LNCAP (cell line): Measurements from ENCODE around the gene TRAPPC4.

Experiments
- TF ChIP-seq, protein P1 (sequence below): fragments of 450-650 bp; IDR thresholded peaks from 2 replicates; pipeline ENCODE4 v1.5.1; 2017; ENCODE audit warnings: mild to moderate bottlenecking

The TRAPPC4 gene

DNA sequence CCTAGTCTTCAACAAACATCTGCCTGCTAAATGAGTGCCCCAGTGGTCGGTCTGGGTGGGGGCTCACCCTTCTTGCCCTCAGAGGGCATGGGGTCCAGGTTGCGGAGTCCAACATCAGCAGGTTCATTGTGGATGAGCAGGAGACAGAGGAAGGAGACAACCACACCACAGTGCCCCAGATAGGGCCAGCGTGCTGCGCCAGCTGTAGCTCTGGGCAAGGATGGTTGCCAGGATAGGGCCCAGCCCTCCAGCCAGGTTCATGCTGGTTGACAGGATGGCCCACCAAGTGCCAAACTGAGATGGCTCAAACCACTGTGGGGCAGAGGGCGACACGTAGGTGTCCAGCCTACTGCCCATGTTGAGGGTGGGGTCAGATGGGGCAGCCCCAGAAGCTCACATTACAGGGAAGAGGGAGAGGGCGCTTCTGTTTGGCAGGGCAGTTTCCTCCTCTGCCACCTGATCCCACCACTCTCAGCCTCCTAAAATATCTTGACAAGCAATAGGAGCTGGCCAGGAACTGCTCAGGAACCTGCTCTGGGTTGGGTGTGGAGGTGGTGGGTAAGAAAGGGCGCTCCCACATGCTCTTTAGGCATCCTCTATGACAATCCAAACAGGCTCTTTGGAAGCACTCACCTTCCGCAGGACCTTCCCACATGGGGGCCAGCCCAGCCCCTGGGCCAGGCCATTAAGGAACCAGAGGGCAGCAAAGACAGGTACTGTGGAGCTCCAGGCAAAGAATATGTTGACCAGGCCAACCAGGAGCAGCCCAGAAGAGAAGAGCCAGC is 9.2 kb downstream of the TRAPPC4 start:
- TF ChIP-seq, protein P1, sequence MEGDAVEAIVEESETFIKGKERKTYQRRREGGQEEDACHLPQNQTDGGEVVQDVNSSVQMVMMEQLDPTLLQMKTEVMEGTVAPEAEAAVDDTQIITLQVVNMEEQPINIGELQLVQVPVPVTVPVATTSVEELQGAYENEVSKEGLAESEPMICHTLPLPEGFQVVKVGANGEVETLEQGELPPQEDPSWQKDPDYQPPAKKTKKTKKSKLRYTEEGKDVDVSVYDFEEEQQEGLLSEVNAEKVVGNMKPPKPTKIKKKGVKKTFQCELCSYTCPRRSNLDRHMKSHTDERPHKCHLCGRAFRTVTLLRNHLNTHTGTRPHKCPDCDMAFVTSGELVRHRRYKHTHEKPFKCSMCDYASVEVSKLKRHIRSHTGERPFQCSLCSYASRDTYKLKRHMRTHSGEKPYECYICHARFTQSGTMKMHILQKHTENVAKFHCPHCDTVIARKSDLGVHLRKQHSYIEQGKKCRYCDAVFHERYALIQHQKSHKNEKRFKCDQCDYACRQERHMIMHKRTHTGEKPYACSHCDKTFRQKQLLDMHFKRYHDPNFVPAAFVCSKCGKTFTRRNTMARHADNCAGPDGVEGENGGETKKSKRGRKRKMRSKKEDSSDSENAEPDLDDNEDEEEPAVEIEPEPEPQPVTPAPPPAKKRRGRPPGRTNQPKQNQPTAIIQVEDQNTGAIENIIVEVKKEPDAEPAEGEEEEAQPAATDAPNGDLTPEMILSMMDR: no peak

DNA sequence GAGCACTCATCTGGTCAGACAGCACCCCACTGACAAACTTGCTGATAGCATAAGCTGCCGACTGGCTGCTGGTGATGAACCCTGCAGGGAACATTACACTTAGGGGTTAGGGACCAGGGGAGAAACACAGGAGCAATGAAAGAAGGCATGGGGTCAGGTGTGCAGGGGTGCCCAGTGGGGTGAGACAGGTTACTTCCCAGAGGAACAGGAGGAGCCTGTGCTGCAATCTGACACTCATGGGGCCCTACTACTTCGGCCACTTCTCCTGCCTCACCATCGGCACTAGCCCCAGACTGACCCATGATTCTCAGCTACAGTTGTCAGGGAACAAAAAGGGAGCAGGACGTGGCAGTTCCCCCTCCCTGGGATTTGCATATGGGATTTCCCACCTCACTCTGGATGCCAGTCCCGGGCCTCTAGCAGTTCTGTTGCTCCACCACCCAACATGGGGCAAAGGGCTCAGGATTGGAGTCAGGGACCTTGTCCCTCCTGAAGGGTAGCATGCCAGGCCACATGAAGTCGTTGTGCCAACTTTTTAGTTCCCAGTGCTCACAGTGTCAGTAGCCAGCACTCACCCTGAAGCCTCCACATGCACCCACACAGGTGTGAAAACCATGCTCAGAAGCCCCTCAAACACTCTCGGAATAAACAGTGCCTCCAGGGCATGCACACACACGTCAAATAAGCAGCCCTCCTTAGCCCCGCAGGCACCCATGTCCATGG is 9.9 kb downstream of the TRAPPC4 start:
- TF ChIP-seq, protein P1: no peak

DNA sequence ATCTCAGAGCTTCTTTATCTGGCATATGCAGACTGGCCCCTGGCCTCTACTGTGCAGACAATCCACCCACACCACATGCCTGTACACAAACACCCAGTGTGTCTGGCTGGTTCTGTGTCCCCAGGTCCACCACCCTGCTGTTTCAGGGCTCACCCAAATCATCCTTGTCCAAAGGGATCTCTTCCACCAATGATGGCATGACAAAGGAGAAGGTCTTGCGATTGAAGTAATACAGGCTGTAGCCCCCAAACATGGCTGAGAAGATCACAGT is 10.4 kb downstream of the TRAPPC4 start:
- TF ChIP-seq, protein P1: no peak

DNA sequence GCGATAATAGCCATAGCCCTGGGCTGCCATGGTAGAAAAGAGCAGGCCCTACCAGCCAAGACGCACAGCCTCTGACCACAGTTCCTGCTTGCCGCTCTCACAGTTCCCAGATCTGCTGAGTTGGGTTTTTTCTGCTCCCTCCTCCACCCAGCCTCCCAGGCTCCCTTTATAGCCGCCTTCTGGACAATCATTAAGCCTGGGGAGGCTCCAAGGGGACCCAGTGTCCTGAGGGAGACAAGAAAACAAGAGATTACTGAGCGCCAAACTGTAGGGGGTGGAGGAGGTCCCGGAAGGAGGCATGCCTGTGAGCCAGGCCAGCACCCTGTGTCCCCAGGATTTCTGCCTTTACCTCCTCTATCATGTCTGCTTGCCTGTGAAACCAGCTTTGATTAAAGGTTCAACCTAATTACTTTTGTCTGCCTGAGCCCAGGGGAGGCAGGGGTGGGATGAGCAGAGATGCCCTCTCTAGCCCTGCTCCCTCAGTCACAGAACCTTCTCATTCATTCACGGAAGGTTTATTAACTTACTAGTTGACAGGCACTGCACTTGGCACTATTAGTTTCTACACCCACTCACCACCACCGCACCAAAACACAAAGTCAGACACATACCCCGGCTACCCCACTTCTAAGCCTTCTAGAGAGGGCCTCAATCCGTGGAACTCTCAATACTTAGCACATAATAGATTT is 10.9 kb downstream of the TRAPPC4 start:
- TF ChIP-seq, protein P1: no peak

DNA sequence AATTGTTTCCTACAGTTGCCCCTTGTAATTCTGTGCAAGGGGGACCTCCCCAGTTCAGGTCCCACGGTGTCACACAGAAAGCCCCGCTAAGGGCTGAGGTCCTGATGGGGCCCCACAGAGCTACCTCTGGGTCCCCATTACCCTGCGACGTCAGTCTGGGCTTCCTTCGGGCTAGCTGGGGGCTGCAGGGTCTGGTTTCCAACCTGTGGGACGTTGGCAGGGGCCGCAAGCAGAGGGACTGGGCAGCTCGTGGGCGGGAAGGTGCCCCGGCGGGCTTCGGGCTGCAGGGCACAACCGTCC is 11.4 kb downstream of the TRAPPC4 start:
- TF ChIP-seq, protein P1: no peak

DNA sequence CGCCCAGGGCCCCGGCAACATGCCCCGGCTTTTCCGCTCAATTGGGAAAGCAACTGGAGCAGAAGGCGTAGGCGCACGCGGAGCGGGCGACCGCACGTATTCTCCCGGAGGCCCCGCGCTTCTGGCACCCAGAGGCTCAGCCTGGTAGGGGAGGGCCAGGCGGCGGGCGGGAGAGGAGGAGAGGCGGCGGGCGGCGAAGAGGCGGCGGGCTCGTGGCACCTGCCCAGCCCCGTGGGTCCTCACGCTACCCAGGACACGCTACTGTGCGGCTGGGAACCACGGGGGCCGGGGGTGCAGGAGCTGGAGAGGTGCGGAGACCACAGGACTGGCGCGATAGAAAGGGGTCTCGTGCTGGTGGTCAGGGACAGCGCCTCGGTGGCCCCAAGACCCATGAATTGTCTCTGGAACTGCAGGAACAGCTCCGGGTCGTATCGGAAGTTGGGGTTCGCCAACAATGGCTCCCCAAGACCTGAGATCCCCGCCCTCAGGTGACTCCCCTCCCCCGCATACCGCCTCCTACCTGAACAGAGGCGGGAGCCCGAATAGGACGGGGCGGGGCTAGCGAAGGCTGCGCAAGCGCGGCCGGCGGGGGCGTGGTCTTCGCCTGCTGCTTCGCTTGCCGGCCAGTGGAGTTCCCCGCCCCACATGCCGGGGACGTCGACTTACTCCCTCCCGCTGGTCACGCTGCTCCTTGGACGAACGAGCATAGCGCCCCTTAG is 11.9 kb downstream of the TRAPPC4 start, which contains the start of gene SLC37A4:
Gene SLC37A4, minus strand, starts transcription at position 549 of the 719 bp plus-strand sequence.
- TF ChIP-seq, protein P1: no peak

DNA sequence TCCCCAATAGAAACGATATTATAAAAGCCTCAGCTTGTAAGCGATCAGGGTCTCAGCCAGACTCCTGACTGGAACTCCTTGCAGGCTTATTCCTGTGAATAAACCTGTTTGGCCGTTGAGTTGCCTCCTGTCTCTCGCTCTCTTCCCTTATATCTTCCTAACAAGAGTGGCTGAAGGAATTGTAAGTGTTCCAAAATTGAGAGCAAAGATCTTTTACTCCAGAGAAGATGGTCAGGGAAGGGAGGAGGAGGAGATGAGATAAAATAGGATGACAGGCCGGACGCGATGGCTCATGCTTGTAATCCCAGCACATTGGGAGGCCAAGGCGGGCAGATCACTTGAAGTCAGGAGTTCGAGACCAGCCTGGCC is 13.3 kb downstream of the TRAPPC4 start:
- TF ChIP-seq, protein P1: no peak
